Kidney (tissue), 14 donors: Measurements from ENCODE around the gene ATE1. TPM values are rescaled to one million over a fixed set of nuclear protein-coding genes. Genes with fewer than 3 reads are reported as not detected.

Source experiments
- DNase-seq, 5 donors: peaks; one replicate each; pipeline ENCODE4 v3.0.0-alpha.2; 2013 to 2020
- FAIRE-seq: peaks from 2 replicates; lab custom pipeline; 2012; peaks lifted over from hg19 to GRCh38; lab: Jason Lieb, UNC
- H3K27ac ChIP-seq, 2 donors: one replicate each; pipeline ENCODE4 v1.7.0; 2013; ENCODE audit warnings: low read depth in 2 of 2, low read length in 2 of 2, inconsistent platforms in 1 of 2
- H3K27me3 ChIP-seq: one replicate; pipeline ENCODE4 v1.7.1; 2013; ENCODE audit warnings: low read length, inconsistent platforms; ENCODE audit not compliant: control insufficient read depth, insufficient read depth
- H3K36me3 ChIP-seq, 3 donors: one replicate each; pipeline versions ENCODE4 v1.7.0 to v1.7.1; 2013; ENCODE audit warnings: low read length in 3 of 3, control low read depth in 1 of 3, inconsistent platforms in 1 of 3; ENCODE audit not compliant: insufficient read depth in 3 of 3, control insufficient read depth in 2 of 3
- H3K4me1 ChIP-seq, 3 donors: one replicate each; pipeline versions ENCODE4 v1.7.0 to v1.7.1; 2013; ENCODE audit warnings: low read length in 3 of 3, inconsistent platforms in 1 of 3, low read depth in 1 of 3; ENCODE audit not compliant: control insufficient read depth in 2 of 3, insufficient read depth in 2 of 3
- H3K4me3 ChIP-seq, 3 donors: one replicate each; pipeline versions ENCODE4 v1.7.0 to v1.8.1; 2013; ENCODE audit warnings: low read length in 3 of 3, control low read depth in 1 of 3, inconsistent platforms in 1 of 3
- H3K9ac ChIP-seq, 3 donors: one replicate each; pipeline versions ENCODE4 v1.7.0 to v1.7.1; 2013; ENCODE audit warnings: low read length in 3 of 3, control low read depth in 1 of 3, inconsistent platforms in 1 of 3
- H3K9me3 ChIP-seq, 3 donors: one replicate each; pipeline versions ENCODE4 v1.7.0 to v1.7.1; 2013; ENCODE audit warnings: low read length in 3 of 3, control low read depth in 1 of 3, inconsistent platforms in 1 of 3; ENCODE audit not compliant: control insufficient read depth in 2 of 3, insufficient read depth in 1 of 3
- intact Hi-C: fragments of 100-400 bp; cut with DNase I; formaldehyde crosslinking; loops from one replicate; pipeline ENCODE4 v1.11.1; 2022
- polyA plus RNA-seq: library from polyadenylated mRNA; stranded (reverse); fragments of 350-450 nt; fragmentation: Illumina TruSeq; extraction: RNeasy Lipid Tissue Mini Kit (QIAGEN cat#74804); gene quantifications from one replicate; pipeline ENCODE4 v1.2.3, GENCODE V29; 2014; ENCODE audit warnings: low read depth, low replicate concordance; ENCODE audit not compliant: insufficient read depth
- total RNA-seq: library from RNA; stranded (reverse); fragmentation: NEBNext Ultra II Directional; extraction: Animal tissue kit (Norgen Biotek cat#: 25700); gene quantifications from one replicate; pipeline ENCODE4 v1.2.1, GENCODE V29; 2021
- TF ChIP-seq, protein P1 (sequence below): IDR thresholded peaks from 3 replicates; pipeline ENCODE4 v1.5.1; 2012; ENCODE audit warnings: mild to moderate bottlenecking, moderate library complexity, borderline replicate concordance; ENCODE audit not compliant: insufficient read depth; ENCODE audit errors: extremely low read depth
- donor health status: control.
- donor health status: control.
- donor health status: control.
- donor health status: control.
- donor health status: control.
- donor health status: DM: yes; HTN: yes; CAD: no.
- donor health status: Normal renal cell carcinoma (clear cell type).

ATE1 gene
- total and polyA plus RNA-seq, 2 donors from 2014 or later: 9.8 to 31.0 TPM

DNA sequence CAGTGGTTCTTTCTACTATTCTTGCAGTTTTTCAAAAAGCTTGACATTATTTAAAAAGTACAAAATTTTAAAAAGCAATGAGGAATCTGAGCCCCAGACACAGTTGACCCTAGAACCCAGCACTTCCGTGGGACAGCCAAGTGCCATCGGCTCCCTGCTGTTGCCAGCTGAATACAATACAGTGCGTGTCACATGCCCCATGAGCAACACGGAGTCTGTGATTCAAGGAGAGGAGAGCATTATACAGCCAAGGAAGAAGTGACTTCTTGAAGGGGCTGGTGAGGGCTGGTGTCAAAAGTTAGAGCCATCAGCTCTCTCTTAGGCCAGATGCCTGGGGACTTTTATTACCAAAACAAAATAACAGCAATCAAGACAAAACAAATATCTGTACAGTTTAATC, 206.6 kb downstream of the ATE1 start:
- no peaks in the 10 kb centered on the region for H3K4me1 ChIP-seq
- no peak for FAIRE-seq
- H3K9ac ChIP-seq: no peak overlapping the region
- intact Hi-C loops: no loop called here
- TF ChIP-seq, protein P1, sequence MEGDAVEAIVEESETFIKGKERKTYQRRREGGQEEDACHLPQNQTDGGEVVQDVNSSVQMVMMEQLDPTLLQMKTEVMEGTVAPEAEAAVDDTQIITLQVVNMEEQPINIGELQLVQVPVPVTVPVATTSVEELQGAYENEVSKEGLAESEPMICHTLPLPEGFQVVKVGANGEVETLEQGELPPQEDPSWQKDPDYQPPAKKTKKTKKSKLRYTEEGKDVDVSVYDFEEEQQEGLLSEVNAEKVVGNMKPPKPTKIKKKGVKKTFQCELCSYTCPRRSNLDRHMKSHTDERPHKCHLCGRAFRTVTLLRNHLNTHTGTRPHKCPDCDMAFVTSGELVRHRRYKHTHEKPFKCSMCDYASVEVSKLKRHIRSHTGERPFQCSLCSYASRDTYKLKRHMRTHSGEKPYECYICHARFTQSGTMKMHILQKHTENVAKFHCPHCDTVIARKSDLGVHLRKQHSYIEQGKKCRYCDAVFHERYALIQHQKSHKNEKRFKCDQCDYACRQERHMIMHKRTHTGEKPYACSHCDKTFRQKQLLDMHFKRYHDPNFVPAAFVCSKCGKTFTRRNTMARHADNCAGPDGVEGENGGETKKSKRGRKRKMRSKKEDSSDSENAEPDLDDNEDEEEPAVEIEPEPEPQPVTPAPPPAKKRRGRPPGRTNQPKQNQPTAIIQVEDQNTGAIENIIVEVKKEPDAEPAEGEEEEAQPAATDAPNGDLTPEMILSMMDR: no peak
- no peak for DNase-seq
- H3K36me3 ChIP-seq: no peaks in the 10 kb centered on the region
- no peak overlapping the region for H3K4me3 ChIP-seq
- no peaks in the 10 kb centered on the region for H3K27me3 ChIP-seq
- H3K9me3 ChIP-seq: no peaks in the 10 kb centered on the region
- H3K27ac ChIP-seq: no peak overlapping the region

DNA sequence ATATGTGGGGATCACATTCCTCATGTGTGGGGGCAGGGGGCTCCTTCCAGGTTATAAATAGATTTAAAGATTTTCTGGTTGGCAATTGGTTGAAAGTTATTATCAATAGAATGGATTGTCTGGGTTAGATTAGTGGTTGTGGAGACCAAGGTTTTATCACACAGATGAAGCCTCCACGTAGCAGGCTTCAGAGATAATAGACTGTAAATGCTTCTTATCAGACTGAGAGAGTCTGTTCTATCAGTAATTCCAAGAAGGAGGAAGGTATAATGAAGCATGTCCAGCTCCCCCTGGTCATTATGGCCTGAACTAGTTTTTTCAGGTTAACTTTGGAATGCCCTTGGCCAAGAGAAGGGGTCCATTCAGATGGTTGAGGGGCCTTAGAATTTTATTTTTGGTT, 211.9 kb downstream of the ATE1 start:
- FAIRE-seq: no peak

DNA sequence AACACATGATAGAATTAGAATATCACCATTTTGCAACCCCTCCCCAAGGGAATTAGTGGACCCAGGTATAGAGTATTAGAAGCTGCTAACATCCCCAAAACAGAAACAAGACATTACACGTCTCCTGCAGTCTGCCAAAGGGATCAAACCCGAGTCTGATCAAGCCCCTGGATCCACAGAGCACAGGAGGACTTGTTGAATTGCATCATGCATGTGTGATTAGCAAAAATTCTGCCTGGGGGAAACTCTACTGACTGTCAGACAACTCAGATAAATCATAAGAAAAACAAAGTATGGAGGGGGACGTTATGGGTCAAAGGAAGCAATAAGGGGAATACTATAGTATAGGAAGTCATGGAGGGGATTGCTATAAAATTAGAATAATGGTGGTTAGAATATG, 212.8 kb downstream of the ATE1 start:
- Histone ChIP-seq H3K27ac (no peak overlapping the region), H3K4me3 (no peak overlapping the region), H3K36me3 (no peaks in the 10 kb centered on the region), H3K9ac (no peak overlapping the region), H3K9me3 (peaks cover 0 to 3% (median 0%) of the 10 kb centered on the region in 3 donors), H3K4me1 (no peaks in the 10 kb centered on the region), H3K27me3 (no peaks in the 10 kb centered on the region)
- no peak for FAIRE-seq
- TF ChIP-seq, protein P1: no peak
- no peak for DNase-seq
- intact Hi-C loops: no loop called here

More for the DNA sequence above, 211.9 kb downstream of the ATE1 start:
- Histone ChIP-seq H3K9me3 (peaks cover 0 to 3% (median 0%) of the 10 kb centered on the region in 3 donors), H3K4me3 (no peak overlapping the region), H3K36me3 (no peaks in the 10 kb centered on the region), H3K27me3 (no peaks in the 10 kb centered on the region), H3K9ac (no peak overlapping the region), H3K4me1 (no peaks in the 10 kb centered on the region), H3K27ac (no peak overlapping the region)
- intact Hi-C loops: no loop called here
- TF ChIP-seq, protein P1: no peak
- DNase-seq: no peak

DNA sequence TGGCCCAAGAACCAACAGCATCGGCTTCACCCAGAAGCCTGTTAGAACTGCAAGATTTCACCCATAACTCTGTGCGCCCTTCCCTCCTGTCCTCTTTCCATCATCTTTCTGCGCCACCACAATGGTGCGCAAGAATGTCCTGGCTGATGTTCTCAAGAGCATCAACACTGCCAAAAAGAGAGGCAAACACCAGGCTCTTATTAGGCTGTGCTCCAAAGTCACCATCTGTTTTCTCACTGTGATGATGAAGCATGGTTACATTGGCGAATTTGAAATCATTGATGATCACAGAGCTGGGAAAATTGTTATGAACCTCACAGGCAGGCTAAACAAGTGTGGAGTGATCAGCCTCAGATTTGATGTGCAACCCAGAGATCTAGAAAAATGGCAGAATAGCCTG, 214.3 kb downstream of the ATE1 start:
- TF ChIP-seq, protein P1: no peak
- H3K27me3 ChIP-seq: no peaks in the 10 kb centered on the region
- H3K27ac ChIP-seq: no peak overlapping the region
- H3K36me3 ChIP-seq: no peaks in the 10 kb centered on the region
- no peak overlapping the region for H3K4me3 ChIP-seq
- no peak overlapping the region for H3K9ac ChIP-seq
- no peaks in the 10 kb centered on the region for H3K4me1 ChIP-seq
- FAIRE-seq (no peak), DNase-seq (no peak)
- peaks cover 0 to 3% (median 0%) of the 10 kb centered on the region in 3 donors for H3K9me3 ChIP-seq
- intact Hi-C loops: no loop called here
